Glutamatergic neuron (in vitro differentiated cells): ENCODE results near the gene ELFN2. TPM values are rescaled to one million over a fixed set of nuclear protein-coding genes. Genes with fewer than 3 reads are reported as not detected.

Experiments
- DNase-seq: peaks from one replicate; pipeline ENCODE4 v3.0.0; 2022
- H3K27ac Mint-ChIP-seq: one replicate; pipeline ENCODE4 v1.8.0; 2020; ENCODE audit warnings: mild to moderate bottlenecking, mixed read lengths, inconsistent platforms; ENCODE audit not compliant: unreplicated experiment
- H3K27me3 Mint-ChIP-seq: one replicate; pipeline ENCODE4 v1.8.0; 2020; ENCODE audit warnings: mild to moderate bottlenecking, moderate library complexity, mixed read lengths, inconsistent platforms; ENCODE audit not compliant: unreplicated experiment
- H3K36me3 Mint-ChIP-seq: one replicate; pipeline ENCODE4 v1.8.0; 2020; ENCODE audit warnings: mild to moderate bottlenecking, mixed read lengths, inconsistent platforms; ENCODE audit not compliant: unreplicated experiment
- H3K4me1 Mint-ChIP-seq: one replicate; pipeline ENCODE4 v1.8.0; 2020; ENCODE audit warnings: mild to moderate bottlenecking, low read depth, mixed read lengths, inconsistent platforms; ENCODE audit not compliant: unreplicated experiment
- H3K4me3 Mint-ChIP-seq: one replicate; pipeline ENCODE4 v1.8.0; 2020; ENCODE audit warnings: mild to moderate bottlenecking, mixed read lengths, inconsistent platforms; ENCODE audit not compliant: unreplicated experiment
- H3K9me3 Mint-ChIP-seq: one replicate; pipeline ENCODE4 v1.8.0; 2020; ENCODE audit warnings: mild to moderate bottlenecking, moderate library complexity, mixed read lengths, inconsistent platforms; ENCODE audit not compliant: unreplicated experiment
- total RNA-seq: library from RNA; stranded (reverse); fragmentation: NEBNext Ultra II Directional; extraction: Animal tissue kit (Norgen Biotek cat#: 25700); gene quantifications from one replicate; pipeline ENCODE4 v1.2.1, GENCODE V29; 2021; ENCODE audit not compliant: unreplicated experiment
- TF ChIP-seq, protein P1 (sequence below): fragments of 200-600 bp; sonication (generic); IDR thresholded peaks from one replicate; pipeline ENCODE4 v1.5.0; 2021; ENCODE audit not compliant: partially characterized antibody, unreplicated experiment

ELFN2 gene
- total RNA-seq, 1 donor from 2014 or later, result 7.3 TPM

DNA sequence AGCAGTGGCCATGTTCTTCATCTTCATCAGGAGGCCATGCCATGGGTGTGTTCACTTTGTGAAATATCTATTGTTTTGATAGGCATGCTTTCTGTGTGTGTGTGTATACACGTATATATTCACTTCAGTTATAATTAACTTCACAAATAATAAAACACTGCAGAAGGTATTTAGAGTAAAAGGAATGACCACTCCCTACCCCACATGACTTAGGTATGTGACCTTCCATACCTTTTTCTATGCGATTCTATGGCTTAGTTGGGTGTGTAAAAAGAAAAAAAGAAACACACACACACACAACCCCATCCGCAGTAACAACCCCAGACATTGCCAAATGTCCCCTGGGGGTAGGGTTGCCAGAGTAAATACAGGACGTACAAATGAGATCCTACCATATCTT, 73.0 kb downstream of the ELFN2 start:
- DNase-seq, result no peak
- Mint-ChIP-seq H3K4me1 (peaks cover 15% of the 10 kb centered on the region), H3K36me3 (peaks cover 5% of the 10 kb centered on the region), H3K4me3 (no peak overlapping the region), H3K9me3 (peaks cover 5% of the 10 kb centered on the region), H3K27ac (no peak overlapping the region), H3K27me3 (peaks cover 8% of the 10 kb centered on the region)
- TF ChIP-seq, protein P1, sequence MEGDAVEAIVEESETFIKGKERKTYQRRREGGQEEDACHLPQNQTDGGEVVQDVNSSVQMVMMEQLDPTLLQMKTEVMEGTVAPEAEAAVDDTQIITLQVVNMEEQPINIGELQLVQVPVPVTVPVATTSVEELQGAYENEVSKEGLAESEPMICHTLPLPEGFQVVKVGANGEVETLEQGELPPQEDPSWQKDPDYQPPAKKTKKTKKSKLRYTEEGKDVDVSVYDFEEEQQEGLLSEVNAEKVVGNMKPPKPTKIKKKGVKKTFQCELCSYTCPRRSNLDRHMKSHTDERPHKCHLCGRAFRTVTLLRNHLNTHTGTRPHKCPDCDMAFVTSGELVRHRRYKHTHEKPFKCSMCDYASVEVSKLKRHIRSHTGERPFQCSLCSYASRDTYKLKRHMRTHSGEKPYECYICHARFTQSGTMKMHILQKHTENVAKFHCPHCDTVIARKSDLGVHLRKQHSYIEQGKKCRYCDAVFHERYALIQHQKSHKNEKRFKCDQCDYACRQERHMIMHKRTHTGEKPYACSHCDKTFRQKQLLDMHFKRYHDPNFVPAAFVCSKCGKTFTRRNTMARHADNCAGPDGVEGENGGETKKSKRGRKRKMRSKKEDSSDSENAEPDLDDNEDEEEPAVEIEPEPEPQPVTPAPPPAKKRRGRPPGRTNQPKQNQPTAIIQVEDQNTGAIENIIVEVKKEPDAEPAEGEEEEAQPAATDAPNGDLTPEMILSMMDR, result no peak

DNA sequence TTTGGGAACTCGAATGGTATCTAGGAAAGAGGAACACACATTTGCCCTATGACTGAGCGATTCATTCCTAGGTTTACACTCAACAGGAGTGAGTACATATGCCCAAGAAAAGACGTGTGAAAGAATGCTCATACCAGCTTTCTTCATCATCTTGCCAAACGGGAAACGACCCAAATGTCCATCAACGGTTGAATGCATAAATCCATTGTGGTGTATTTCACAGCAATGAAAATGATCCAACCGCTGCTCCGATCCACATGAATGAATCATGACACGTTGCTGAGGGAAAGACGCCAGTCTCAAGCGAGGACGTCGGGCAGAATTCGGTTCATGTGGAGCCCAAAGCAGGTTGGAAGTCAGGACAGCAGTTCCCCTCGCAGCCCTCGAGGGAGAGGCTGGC, 73.4 kb downstream of the ELFN2 start:
- DNase-seq, result no peak
- H3K27ac Mint-ChIP-seq, result no peak overlapping the region
- H3K36me3 Mint-ChIP-seq, result peaks cover 4% of the 10 kb centered on the region
- H3K4me1 Mint-ChIP-seq, result peaks cover 13% of the 10 kb centered on the region
- peaks cover 5% of the 10 kb centered on the region for H3K9me3 Mint-ChIP-seq
- peaks cover 8% of the 10 kb centered on the region for H3K27me3 Mint-ChIP-seq
- TF ChIP-seq, protein P1, result no peak
- H3K4me3 Mint-ChIP-seq, result no peak overlapping the region

DNA sequence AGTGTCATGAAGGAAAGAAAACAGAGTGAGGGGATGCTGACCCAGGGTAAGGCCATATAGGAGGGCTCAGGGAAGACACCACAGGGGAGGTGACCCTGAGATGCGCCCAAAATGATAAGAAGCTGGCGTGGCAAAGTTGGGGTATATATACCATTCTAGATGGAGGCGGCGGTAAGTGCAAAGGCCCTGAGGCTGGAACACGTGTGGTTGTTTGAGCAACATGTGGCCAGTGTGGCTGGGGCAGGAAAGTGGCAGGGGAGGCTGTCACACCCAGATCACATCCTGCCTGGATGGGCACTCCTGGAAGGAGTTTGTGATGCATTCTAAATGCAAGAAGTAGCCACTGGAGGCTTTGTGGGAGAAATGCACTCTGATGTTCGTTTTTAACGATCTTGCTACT, 74.8 kb downstream of the ELFN2 start:
- Mint-ChIP-seq H3K4me1 (peaks cover 10% of the 10 kb centered on the region), H3K27me3 (peaks cover 5% of the 10 kb centered on the region)
- TF ChIP-seq, protein P1, result no peak

DNA sequence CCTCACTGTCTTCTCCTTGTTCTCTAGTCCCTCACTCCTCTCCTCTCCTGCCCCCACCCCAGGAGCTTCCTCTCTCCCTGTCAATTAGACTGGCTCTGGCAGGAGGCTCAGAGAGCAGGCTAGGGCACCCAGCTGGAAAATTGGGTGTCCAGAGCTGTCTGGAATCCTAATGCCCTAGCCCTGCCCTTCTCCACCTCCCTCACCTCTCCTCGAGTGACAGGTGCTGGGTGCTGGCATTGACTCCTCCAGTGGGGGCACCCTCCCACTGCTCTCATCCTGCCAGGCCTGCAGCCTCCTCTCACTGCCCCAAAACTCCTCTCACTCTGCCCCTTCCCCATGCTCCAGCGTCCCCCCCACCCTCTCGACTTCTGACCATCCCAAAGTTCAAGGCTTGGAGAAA, 76.0 kb downstream of the ELFN2 start:
- Mint-ChIP-seq H3K4me1 (peaks cover 10% of the 10 kb centered on the region), H3K4me3 (no peak overlapping the region), H3K27ac (no peak overlapping the region), H3K9me3 (peaks cover 1% of the 10 kb centered on the region), H3K27me3 (peaks cover 3% of the 10 kb centered on the region), H3K36me3 (no peaks in the 10 kb centered on the region)
- no peak for DNase-seq
- TF ChIP-seq, protein P1, result no peak

More for the DNA sequence above, 74.8 kb downstream of the ELFN2 start:
- no peak overlapping the region for H3K4me3 Mint-ChIP-seq
- no peaks in the 10 kb centered on the region for H3K36me3 Mint-ChIP-seq
- peaks cover 3% of the 10 kb centered on the region for H3K9me3 Mint-ChIP-seq
- no peak overlapping the region for H3K27ac Mint-ChIP-seq
- DNase-seq, result no peak

DNA sequence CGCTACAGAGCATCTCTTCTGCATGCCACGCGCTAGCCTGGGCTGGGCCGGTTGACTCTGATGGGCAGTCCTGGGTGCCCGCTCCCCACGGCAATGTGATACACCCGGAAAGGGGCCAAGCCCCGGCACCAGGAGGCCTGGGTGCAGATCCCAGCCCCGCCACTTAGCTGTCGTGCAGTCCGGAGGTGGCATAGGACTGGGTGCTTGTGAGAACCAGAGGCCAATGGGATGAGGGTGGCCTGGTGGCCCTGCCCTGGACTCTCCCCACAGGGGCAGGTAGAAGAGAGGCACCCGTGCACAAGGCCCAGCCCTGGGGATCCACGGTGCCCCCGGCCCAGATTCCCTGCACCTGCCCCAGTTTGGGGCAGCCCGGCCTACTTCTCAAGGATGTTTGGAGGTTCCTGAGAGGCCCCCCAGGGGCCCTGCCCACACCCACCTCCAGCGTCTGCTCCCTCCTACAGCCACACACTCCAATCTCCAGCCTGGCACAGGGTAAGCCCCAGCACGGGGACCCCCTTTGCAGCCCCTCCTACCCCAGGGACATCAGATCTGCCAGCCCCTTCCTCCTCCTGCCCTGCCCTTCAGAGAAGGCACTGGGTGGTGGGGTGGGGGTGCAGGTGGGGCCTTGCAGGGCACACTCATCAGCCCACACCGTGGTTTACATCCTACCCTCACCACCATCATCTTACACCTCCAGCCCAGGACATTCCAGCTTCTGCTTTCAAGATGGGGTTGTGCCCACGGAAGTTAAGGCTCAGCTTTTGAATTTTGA, 78.0 kb downstream of the ELFN2 start:
- TF ChIP-seq, protein P1, result no peak
- Mint-ChIP-seq H3K4me1 (peaks cover 4% of the 10 kb centered on the region), H3K27me3 (peaks cover 8% of the 10 kb centered on the region), H3K27ac (no peak overlapping the region), H3K36me3 (no peaks in the 10 kb centered on the region), H3K4me3 (no peak overlapping the region), H3K9me3 (peaks cover 1% of the 10 kb centered on the region)
- DNase-seq, result no peak
